ENCODE measurements around the gene TDRD7.

DNA sequence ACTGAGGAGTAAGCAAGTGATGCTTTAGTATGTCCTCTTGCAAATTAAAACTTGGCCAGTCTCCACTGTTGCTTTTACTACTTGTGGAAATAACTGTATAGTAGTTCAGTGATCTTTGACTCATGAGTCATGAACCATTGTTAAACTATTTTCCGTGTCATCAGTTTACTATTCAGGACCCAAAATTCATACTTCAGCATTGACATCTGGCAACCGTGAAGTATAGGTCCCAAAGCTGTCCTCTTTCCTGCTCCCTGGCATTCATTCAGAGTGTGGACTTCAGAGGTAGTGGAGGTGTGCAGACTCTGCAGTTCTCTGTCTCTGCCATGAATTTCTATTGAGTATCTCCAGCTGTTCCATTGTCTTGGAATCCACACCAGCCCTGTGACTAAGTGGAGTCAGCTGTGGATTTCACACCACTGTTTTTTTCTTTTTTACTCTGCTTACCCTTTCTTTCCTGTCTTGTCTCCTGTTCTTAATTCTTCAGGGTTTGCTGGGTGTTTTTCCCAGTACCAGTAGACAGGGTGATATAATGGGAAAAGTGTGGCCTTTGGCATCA lies 7.5 kb downstream of the TDRD7 start:
- TF ChIP-seq, protein P1, sequence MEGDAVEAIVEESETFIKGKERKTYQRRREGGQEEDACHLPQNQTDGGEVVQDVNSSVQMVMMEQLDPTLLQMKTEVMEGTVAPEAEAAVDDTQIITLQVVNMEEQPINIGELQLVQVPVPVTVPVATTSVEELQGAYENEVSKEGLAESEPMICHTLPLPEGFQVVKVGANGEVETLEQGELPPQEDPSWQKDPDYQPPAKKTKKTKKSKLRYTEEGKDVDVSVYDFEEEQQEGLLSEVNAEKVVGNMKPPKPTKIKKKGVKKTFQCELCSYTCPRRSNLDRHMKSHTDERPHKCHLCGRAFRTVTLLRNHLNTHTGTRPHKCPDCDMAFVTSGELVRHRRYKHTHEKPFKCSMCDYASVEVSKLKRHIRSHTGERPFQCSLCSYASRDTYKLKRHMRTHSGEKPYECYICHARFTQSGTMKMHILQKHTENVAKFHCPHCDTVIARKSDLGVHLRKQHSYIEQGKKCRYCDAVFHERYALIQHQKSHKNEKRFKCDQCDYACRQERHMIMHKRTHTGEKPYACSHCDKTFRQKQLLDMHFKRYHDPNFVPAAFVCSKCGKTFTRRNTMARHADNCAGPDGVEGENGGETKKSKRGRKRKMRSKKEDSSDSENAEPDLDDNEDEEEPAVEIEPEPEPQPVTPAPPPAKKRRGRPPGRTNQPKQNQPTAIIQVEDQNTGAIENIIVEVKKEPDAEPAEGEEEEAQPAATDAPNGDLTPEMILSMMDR (IDR thresholded peaks at IDR 0.05; ENCODE audit: low read length): no peak
- no peak for TF ChIP-seq EZH2 (IDR thresholded peaks at IDR 0.05; ENCODE audit: borderline replicate concordance, low read length)

Data from OCI-LY1 (cell line).